Cardiac septum (tissue), 1 donor: ENCODE results near the gene DZIP3. TPM values are rescaled to one million over a fixed set of nuclear protein-coding genes. Genes with fewer than 3 reads are reported as not detected.
"Not testable (repeated sequence)": the region's sequence is repeated elsewhere in the genome, so short reads cannot be mapped to it uniquely, and the experiment has no call there.

Experiments
- DNase-seq: peaks from one replicate; pipeline ENCODE4 v3.0.0-alpha.2; 2020; ENCODE audit warnings: low spot score
- intact Hi-C: fragments of 100-400 bp; cut with DNase I; formaldehyde crosslinking; loops from one replicate; pipeline ENCODE4 v1.14.0; 2022
- total RNA-seq: library from RNA; stranded (reverse); fragmentation: NEBNext Ultra II Directional; extraction: Animal tissue kit (Norgen Biotek cat#: 25700); gene quantifications from one replicate; pipeline ENCODE4 v1.2.1, GENCODE V29; 2021
- donor health status: DM: no; HTN: no; CAD: no.

Gene DZIP3
- total RNA-seq, 1 donor from 2014 or later, result 17.7 TPM

- intact Hi-C loops, result no loop called here
- DNase-seq, result no peak
These were observed 938 bp downstream of the DZIP3 start for GRCh38 chr3:108590460-108590859.

GRCh38 chr3:108595321-108595720 is 5.8 kb downstream of the DZIP3 start:
- intact Hi-C loops, result no loop called here
- no peak for DNase-seq

GRCh38 chr3:108598375-108598774 is 8.9 kb downstream of the DZIP3 start:
- DNase-seq, result no peak
- intact Hi-C loops, result no loop called here

- intact Hi-C loops, result no loop called here
- no peak for DNase-seq
These were observed 10.3 kb downstream of the DZIP3 start for GRCh38 chr3:108599677-108600409.

GRCh38 chr3:108602249-108602934 is 12.9 kb downstream of the DZIP3 start:
- intact Hi-C loops, result no loop called here
- DNase-seq, result no peak

- DNase-seq, result no peak
- intact Hi-C loops, result no loop called here
These were observed 13.4 kb downstream of the DZIP3 start for GRCh38 chr3:108602935-108603294.

GRCh38 chr3:108603691-108604090 is 14.2 kb downstream of the DZIP3 start:
- intact Hi-C loops, result no loop called here
- DNase-seq, result no peak

- no peak for DNase-seq
- intact Hi-C loops, result no loop called here
These were observed 15.5 kb downstream of the DZIP3 start for GRCh38 chr3:108605028-108605427.

- DNase-seq, result no peak
- intact Hi-C loops, result no loop called here
These were observed 16.0 kb downstream of the DZIP3 start for GRCh38 chr3:108605491-108605890.

- DNase-seq, result no peak
- intact Hi-C loops, result no loop called here
These were observed 19.2 kb downstream of the DZIP3 start for GRCh38 chr3:108608750-108609149.

- no peak for DNase-seq
- intact Hi-C loops, result no loop called here
These were observed 21.1 kb downstream of the DZIP3 start for GRCh38 chr3:108610651-108611050.

- intact Hi-C loops, DNase-seq: not testable (repeated sequence)
These were observed 26.6 kb downstream of the DZIP3 start for GRCh38 chr3:108616090-108616489.

- no peak for DNase-seq
- intact Hi-C loops, result no loop called here
These were observed 30.7 kb downstream of the DZIP3 start for GRCh38 chr3:108620250-108620649.

- intact Hi-C loops, result no loop called here
- DNase-seq, result no peak
These were observed 34.0 kb downstream of the DZIP3 start for GRCh38 chr3:108623504-108623903.

- DNase-seq, result no peak
- intact Hi-C loops, result no loop called here
These were observed 40.5 kb downstream of the DZIP3 start for GRCh38 chr3:108629974-108630373.

- no peak for DNase-seq
- intact Hi-C loops, result no loop called here
These were observed 53.0 kb downstream of the DZIP3 start for GRCh38 chr3:108642526-108642925.

GRCh38 chr3:108645364-108645763 is 55.8 kb downstream of the DZIP3 start:
- DNase-seq, result no peak
- intact Hi-C loops, result no loop called here

- intact Hi-C loops, DNase-seq: not testable (repeated sequence)
These were observed 66.1 kb downstream of the DZIP3 start for GRCh38 chr3:108655664-108656063.

GRCh38 chr3:108661699-108662098 is 72.2 kb downstream of the DZIP3 start:
- no peak for DNase-seq
- intact Hi-C loops, result loop anchor here (2.0 to 10.0 kb wide), 2 partner anchors 253 to 423 kb away; no protein-coding TSS in a partner anchor

GRCh38 chr3:108662142-108662738 is 72.7 kb downstream of the DZIP3 start:
- intact Hi-C loops, result loop anchor here (2.0 to 10.0 kb wide), 2 partner anchors 253 to 423 kb away; no protein-coding TSS in a partner anchor
- no peak for DNase-seq

GRCh38 chr3:108664266-108664665 is 74.7 kb downstream of the DZIP3 start:
- DNase-seq, result no peak
- intact Hi-C loops, result loop anchor here (10.0 kb wide), 1 partner anchor 421 kb away; no protein-coding TSS in a partner anchor
